Esophagus squamous epithelium (tissue), 4 donors: ENCODE measurements around the gene BPIFB1.

Experiments used
- POLR2A ChIP-seq, 4 donors: fragments of 450-650 bp; IDR thresholded peaks; one replicate each; pipeline ENCODE4 v1.6.1; 2017; ENCODE audit warnings: antibody characterized with exemption in 4 of 4, mild to moderate bottlenecking in 4 of 4, moderate library complexity in 3 of 4
- TF ChIP-seq, protein P1 (sequence below), 6 experiments: fragments of 450-650 bp in 4 of 6; fragments of 200-600 bp in 2 of 6; sonication (generic) in 2 of 6; IDR thresholded peaks; one replicate each; pipeline ENCODE4 v1.5.1; 2016 to 2019; ENCODE audit warnings: antibody characterized with exemption in 6 of 6, mild to moderate bottlenecking in 4 of 6, moderate library complexity in 4 of 6

DNA sequence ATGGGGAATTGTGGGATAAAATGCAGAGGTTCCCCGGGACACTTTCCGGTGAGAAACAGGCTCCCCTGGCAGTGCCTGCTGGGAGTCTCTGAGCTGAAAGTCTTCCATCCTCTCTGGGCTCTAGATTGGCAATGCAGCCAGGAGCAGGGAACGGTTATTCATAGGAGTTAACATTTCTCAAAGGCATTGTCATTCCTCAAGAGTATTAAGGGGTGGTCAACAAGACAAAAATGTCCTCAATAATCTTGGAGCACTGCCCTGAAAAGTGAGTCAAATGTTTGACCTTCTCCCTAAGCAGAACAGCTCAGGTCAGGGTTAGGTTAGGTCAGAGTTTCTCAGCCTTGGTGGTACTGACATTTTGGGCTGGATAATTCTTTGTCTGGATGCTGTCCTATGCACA lies 13.2 kb downstream of the BPIFB1 start:
- TF ChIP-seq POLR2A (IDR thresholded peaks at IDR 0.05): no peak
- TF ChIP-seq, protein P1, sequence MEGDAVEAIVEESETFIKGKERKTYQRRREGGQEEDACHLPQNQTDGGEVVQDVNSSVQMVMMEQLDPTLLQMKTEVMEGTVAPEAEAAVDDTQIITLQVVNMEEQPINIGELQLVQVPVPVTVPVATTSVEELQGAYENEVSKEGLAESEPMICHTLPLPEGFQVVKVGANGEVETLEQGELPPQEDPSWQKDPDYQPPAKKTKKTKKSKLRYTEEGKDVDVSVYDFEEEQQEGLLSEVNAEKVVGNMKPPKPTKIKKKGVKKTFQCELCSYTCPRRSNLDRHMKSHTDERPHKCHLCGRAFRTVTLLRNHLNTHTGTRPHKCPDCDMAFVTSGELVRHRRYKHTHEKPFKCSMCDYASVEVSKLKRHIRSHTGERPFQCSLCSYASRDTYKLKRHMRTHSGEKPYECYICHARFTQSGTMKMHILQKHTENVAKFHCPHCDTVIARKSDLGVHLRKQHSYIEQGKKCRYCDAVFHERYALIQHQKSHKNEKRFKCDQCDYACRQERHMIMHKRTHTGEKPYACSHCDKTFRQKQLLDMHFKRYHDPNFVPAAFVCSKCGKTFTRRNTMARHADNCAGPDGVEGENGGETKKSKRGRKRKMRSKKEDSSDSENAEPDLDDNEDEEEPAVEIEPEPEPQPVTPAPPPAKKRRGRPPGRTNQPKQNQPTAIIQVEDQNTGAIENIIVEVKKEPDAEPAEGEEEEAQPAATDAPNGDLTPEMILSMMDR (IDR thresholded peaks at IDR 0.05): no peak
